Measurements from ENCODE around the gene CFAP61. TPM values are rescaled to one million over a fixed set of nuclear protein-coding genes. Genes with fewer than 3 reads are reported as not detected.
A peak's percentile ranks its signal among the peaks of the same experiment; 100 is the strongest.

The CFAP61 gene
- total RNA-seq, 1 experiment from 2014 or later, result 0.61 TPM

GRCh38 chr20:20214757-20215275 lies 162.5 kb downstream of the CFAP61 start:
- Mint-ChIP-seq H3K36me3 (peaks cover 16% of the 10 kb centered on the region), H3K27ac (peak overlapping the region; percentile 1; the same call in 1 of the 2 replicates), H3K27me3 (ENCODE audit: low read depth) (no peaks in the 10 kb centered on the region), H3K4me1 (peaks cover 30% of the 10 kb centered on the region), H3K9me3 (peaks cover 22% of the 10 kb centered on the region), H3K4me3 (no peak overlapping the region)
- no peak for TF ChIP-seq ESRRA (CRISPR knock-in tag; IDR thresholded peaks at IDR 0.05; ENCODE audit: borderline replicate concordance)
- no peak for TF ChIP-seq E2F1 (CRISPR knock-in tag; IDR thresholded peaks at IDR 0.05)
- TF ChIP-seq ATF3 (CRISPR knock-in tag; conservative IDR thresholded peaks at IDR 0.05), result no peak
- TF ChIP-seq TEAD1 (CRISPR knock-in tag; IDR thresholded peaks at IDR 0.05), result no peak
- POLR2A ChIA-PET, result no interaction called here
- DNase-seq (ENCODE audit: low spot score) (no peak), ATAC-seq (peak; percentile 93)
- CTCF ChIA-PET, result no interaction called here

- peaks cover 23% of the 10 kb centered on the region for H3K9me3 Mint-ChIP-seq
- H3K27me3 Mint-ChIP-seq (ENCODE audit: low read depth), result no peaks in the 10 kb centered on the region
- ATAC-seq (no peak), DNase-seq (ENCODE audit: low spot score) (no peak)
- ChIA-PET POLR2A (no interaction called here), CTCF (no interaction called here)
- H3K4me3 Mint-ChIP-seq, result no peak overlapping the region
- no peak for TF ChIP-seq ELF4 (CRISPR knock-in tag; IDR thresholded peaks at IDR 0.05; ENCODE audit: low read depth)
- TF ChIP-seq CREM (CRISPR knock-in tag; IDR thresholded peaks at IDR 0.05), result no peak
- TF ChIP-seq ERG (CRISPR knock-in tag; IDR thresholded peaks at IDR 0.05), result no peak
- peaks cover 30% of the 10 kb centered on the region for H3K4me1 Mint-ChIP-seq
- H3K27ac Mint-ChIP-seq, result no peak overlapping the region
- peaks cover 16% of the 10 kb centered on the region for H3K36me3 Mint-ChIP-seq
These were observed 163.8 kb downstream of the CFAP61 start for GRCh38 chr20:20215976-20216727.

- H3K4me3 Mint-ChIP-seq, result no peak overlapping the region
- no peak for ATAC-seq
- TF ChIP-seq SP1 (CRISPR knock-in tag; conservative IDR thresholded peaks at IDR 0.05) (no peak), ZNF671 (CRISPR knock-in tag; IDR thresholded peaks at IDR 0.05) (no peak), ATF6 (CRISPR knock-in tag; IDR thresholded peaks at IDR 0.05) (no peak), RORB (CRISPR knock-in tag; IDR thresholded peaks at IDR 0.05) (no peak), EMX1 (CRISPR knock-in tag; IDR thresholded peaks at IDR 0.05) (no peak), FOXK1 (CRISPR knock-in tag; IDR thresholded peaks at IDR 0.05) (no peak), ZNF281 (CRISPR knock-in tag; IDR thresholded peaks at IDR 0.05) (no peak), TEAD4 (CRISPR knock-in tag; IDR thresholded peaks at IDR 0.05) (no peak), USF2 (CRISPR knock-in tag; IDR thresholded peaks at IDR 0.05) (no peak), ZNF232 (CRISPR knock-in tag; IDR thresholded peaks at IDR 0.05) (no peak), ATF2 (CRISPR knock-in tag; IDR thresholded peaks at IDR 0.05; ENCODE audit: borderline replicate concordance, low read depth) (no peak), ZMAT4 (CRISPR knock-in tag; IDR thresholded peaks at IDR 0.05) (no peak), MAX (CRISPR knock-in tag; IDR thresholded peaks at IDR 0.05) (no peak), NFATC4 (CRISPR knock-in tag; IDR thresholded peaks at IDR 0.05) (no peak), GTF2I (CRISPR knock-in tag; conservative IDR thresholded peaks at IDR 0.05) (no peak)
These were observed 164.6 kb downstream of the CFAP61 start for GRCh38 chr20:20216941-20217340.

More at GRCh38 chr20:20216941-20217340, 164.6 kb downstream of the CFAP61 start:
- Mint-ChIP-seq H3K36me3 (peaks cover 16% of the 10 kb centered on the region), H3K27me3 (ENCODE audit: low read depth) (no peaks in the 10 kb centered on the region), H3K9me3 (peaks cover 23% of the 10 kb centered on the region), H3K4me1 (peaks cover 30% of the 10 kb centered on the region), H3K27ac (no peak overlapping the region)
- ChIA-PET CTCF (no interaction called here), POLR2A (no interaction called here)
- no peak for DNase-seq (ENCODE audit: low spot score)
